Hematopoietic multipotent progenitor cell treated with erythropoietin and hydrocortisone succinate and interleukin-3 and kit ligand, for 4 days (in vitro differentiated cells): Measurements from ENCODE around the gene HECA.

Experiments
- DNase-seq: peaks from one replicate; pipeline ENCODE4 v3.0.0-alpha.2; 2015

HECA gene

DNA sequence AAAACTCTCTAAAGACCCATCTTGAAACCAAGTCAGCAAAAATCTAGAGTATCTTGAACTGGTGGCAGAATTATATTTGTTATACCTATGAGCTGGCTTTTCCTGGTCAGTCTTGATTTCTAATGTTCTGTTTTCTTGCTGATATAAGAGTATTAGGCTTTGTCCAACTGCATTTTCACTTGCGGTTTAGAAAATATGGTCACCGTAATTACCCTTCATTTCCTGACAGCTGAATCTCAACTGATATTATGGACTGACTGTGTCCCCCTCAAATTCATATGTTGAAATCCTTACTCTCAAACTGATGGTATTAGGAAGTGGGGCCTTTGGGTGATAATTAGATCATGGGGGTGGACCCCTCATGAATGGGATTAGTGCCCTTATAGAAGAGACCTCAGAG is 84.9 kb downstream of the HECA start:
- no peak for DNase-seq

- peak; percentile 30 for DNase-seq
These were observed 93.5 kb downstream of the HECA start for GRCh38 chr6:139228387-139228786.
